Cardiac fibroblast (primary cell): ENCODE data around the gene PRKG1.

Experiments
- DNase-seq, 2 donors: peaks; one replicate each; pipeline versions ENCODE4 v3.0.0 to v3.0.0-alpha.2; 2010; ENCODE audit warnings: low read depth in 2 of 2
- H3K4me3 ChIP-seq, 2 donors: replicated peaks in 1 of 2; 1 replicate in 1 of 2; 2 replicates in 1 of 2; pipeline ENCODE4 v1.5.1; 2011; ENCODE audit warnings: low read depth in 2 of 2, low read length in 2 of 2, mild to moderate bottlenecking in 2 of 2, moderate library complexity in 1 of 2
- TF ChIP-seq, protein P1 (sequence below): IDR thresholded peaks from one replicate; pipeline ENCODE4 v1.5.1; 2011; ENCODE audit warnings: low read depth, mild to moderate bottlenecking, low read length, inconsistent platforms

The PRKG1 gene

DNA sequence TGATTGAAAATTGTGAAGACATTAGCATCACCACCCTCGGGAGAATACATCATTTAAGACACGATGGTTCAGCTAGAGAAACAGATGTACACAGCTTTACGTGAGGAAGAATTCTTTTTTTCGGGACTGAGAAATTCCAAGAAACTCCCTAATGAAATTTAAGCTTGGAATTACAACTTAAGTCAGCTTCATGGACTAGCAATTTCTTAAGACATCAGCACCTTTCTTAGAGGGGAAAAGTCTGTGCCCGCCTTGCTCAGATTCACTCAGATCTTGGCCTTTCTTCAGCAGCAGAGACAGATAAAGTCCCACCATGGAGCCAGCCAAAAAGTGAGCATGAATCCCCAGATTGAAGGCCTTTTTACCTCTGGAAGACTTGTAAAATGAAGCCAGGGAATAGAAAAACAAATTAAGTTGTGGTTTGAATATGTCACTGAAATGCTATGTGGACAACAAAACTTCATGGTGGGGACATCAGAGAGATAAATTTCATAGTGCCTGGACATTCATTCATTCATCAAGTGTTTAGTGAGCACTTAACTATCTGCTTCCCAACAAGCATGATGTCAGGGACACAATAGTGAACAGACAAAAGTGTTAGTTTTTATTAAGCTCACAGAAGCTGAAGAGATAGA is 32.1 kb downstream of the PRKG1 start:
- DNase-seq: no peak
- TF ChIP-seq, protein P1, sequence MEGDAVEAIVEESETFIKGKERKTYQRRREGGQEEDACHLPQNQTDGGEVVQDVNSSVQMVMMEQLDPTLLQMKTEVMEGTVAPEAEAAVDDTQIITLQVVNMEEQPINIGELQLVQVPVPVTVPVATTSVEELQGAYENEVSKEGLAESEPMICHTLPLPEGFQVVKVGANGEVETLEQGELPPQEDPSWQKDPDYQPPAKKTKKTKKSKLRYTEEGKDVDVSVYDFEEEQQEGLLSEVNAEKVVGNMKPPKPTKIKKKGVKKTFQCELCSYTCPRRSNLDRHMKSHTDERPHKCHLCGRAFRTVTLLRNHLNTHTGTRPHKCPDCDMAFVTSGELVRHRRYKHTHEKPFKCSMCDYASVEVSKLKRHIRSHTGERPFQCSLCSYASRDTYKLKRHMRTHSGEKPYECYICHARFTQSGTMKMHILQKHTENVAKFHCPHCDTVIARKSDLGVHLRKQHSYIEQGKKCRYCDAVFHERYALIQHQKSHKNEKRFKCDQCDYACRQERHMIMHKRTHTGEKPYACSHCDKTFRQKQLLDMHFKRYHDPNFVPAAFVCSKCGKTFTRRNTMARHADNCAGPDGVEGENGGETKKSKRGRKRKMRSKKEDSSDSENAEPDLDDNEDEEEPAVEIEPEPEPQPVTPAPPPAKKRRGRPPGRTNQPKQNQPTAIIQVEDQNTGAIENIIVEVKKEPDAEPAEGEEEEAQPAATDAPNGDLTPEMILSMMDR: no peak
- H3K4me3 ChIP-seq: no peak overlapping the region

DNA sequence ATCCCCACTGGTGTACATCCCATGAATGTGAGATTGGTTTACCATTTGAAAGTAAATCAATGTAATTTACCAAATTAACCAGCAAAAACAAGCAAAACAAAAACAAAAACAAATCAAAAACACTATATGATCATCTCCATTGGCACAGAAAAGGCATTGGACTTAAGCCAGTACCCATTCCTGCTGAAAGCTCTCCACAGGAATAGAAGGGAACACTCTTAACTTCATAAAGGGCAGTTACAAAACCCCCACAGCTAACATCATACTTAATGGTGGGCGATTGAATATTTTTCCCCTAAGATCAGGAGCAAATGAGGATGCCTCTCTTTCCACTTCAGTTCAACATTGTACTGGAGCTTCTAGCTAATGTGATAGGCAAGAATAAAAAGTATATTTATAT is 34.1 kb downstream of the PRKG1 start:
- H3K4me3 ChIP-seq: no peak overlapping the region
- TF ChIP-seq, protein P1: no peak
- no peak for DNase-seq

DNA sequence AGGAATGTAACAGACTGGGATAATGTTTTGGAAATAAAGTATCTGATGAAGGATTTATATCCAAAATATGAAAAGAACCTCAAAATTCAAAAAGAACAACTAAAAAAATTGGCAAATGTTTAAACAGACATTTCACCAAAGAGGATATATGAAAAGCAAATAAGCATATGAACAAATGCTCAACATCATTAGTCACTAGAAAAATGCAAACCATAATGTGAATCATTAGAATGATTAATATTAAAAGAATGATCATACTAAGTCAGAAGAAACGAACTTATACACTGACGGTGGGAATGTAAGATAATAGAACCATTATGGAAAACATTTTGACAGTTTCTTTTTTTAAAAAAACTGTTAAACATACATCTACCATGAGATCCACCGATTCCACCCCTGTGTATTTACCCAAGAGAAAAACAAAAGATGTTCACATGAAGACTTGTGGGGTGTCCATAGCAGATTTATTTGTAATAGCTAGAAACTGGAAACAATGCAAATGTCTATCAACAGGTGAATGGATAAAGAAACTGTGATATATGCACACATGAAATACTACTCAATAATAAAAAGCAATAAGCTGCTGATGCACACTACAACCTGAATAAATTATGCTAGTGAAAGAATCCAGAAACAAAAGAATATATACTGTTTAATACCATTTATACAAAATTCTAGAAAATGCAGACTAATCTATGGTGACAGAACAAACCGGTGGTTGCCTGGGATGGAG is 35.7 kb downstream of the PRKG1 start:
- H3K4me3 ChIP-seq: peak overlapping the region in 1 of 2 donors; percentile 2
- peak; percentile 48 to 81 for DNase-seq
- TF ChIP-seq, protein P1: no peak

DNA sequence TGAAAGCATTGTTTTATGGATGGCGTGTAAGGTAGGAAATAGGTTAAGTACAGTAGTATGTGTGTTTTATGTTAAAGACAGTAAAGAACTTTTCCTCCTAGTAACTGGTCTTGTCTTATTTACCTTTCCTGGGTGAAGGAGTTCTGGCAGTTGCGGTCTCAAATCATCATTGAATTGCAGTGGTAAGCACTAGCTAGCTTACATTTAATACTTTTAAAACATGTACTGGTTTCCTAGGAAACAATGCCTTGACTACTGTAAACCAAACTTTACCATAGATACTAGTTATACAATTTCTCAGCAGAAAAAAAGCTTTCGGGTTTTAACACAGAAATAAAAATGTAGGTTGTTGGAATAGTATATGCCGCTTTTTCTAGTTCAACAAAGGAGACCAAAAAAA is 37.7 kb downstream of the PRKG1 start:
- DNase-seq: no peak
- TF ChIP-seq, protein P1: no peak
- H3K4me3 ChIP-seq: no peak overlapping the region

DNA sequence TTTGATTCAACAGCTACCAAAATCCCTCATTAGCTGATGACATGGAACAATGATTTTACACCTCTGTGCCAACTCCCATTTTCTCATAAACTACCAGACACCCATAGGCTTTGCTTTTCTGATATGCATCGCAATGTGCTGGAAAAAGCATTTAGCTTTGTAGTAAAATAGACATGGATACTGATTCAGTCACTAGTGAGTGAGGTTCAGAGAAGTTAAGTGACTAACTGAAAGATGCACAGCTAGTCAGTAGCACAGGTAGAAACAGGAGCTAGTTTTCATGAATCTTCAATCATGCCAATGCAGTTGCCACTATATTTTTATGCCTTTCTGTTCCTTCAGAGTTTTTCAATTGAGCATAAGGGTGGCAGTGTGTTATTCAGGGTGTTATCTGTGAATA is 38.7 kb downstream of the PRKG1 start:
- DNase-seq: no peak
- H3K4me3 ChIP-seq: no peak overlapping the region
- TF ChIP-seq, protein P1: no peak

DNA sequence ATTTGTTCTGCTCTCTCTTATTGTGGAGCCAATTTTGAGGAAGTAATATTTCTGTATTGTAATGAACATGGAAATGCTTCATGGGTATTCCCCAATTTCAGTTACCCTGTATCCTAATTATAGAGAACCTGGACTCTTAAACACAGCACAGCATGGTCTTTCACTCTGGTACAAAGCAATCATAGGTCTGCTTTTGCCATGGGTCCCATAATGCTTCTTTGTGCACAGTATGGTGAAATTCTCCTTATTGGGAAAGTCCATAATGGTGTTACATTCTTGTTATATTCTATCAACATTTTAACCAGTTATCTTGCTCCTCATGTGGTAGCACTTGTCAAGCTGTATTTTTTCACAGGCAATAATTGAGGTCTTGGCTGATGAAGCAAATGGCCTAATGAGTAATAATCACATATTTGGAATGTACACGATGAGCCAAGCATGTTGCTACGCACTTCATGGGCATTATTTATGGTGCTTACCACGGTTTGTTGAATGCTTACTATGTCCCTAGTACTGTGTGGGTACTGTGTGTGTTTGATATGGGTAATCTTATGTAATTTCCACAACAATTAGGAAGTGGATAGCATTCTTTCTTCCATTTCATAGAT is 42.9 kb downstream of the PRKG1 start:
- DNase-seq: peak; percentile 37 to 39
- no peak overlapping the region for H3K4me3 ChIP-seq

More for the DNA sequence above, 42.9 kb downstream of the PRKG1 start:
- TF ChIP-seq, protein P1: no peak
